Renal pelvis (tissue), 4 donors: Measurements from ENCODE around the gene ASCC3. TPM values are rescaled to one million over a fixed set of nuclear protein-coding genes. Genes with fewer than 3 reads are reported as not detected.

Source experiments
- DNase-seq: peaks from one replicate; pipeline ENCODE4 v3.0.0-alpha.2; 2013
- polyA plus RNA-seq, 3 donors: library from polyadenylated mRNA; unstranded; fragments of 120-200 nt; gene quantifications; one replicate each; pipeline ENCODE4 v1.2.1, GENCODE V29; 2013; ENCODE audit not compliant: insufficient read length in 3 of 3

ASCC3 gene
- polyA plus RNA-seq, 3 donors, result 18.9 to 22.9 (median 20.4) TPM

GRCh38 chr6:100504786-100505737 is 376.1 kb downstream of the ASCC3 start:
- no peak for DNase-seq

GRCh38 chr6:100503043-100503705 is 378.0 kb downstream of the ASCC3 start:
- no peak for DNase-seq

- no peak for DNase-seq
Measured at GRCh38 chr6:100493206-100493888, 387.8 kb downstream of the ASCC3 start.

- DNase-seq, result no peak
Measured at GRCh38 chr6:100491952-100492670, 389.0 kb downstream of the ASCC3 start.

- no peak for DNase-seq
Measured at GRCh38 chr6:100490065-100490464, 391.1 kb downstream of the ASCC3 start.

- no peak for DNase-seq
Measured at GRCh38 chr6:100488244-100488643, 392.9 kb downstream of the ASCC3 start.

- DNase-seq, result no peak
Measured at GRCh38 chr6:100487638-100488037, 393.5 kb downstream of the ASCC3 start.

GRCh38 chr6:100485268-100485667 is 395.9 kb downstream of the ASCC3 start:
- no peak for DNase-seq

- DNase-seq, result no peak
Measured at GRCh38 chr6:100484474-100484873, 396.7 kb downstream of the ASCC3 start.

- no peak for DNase-seq
Measured at GRCh38 chr6:100482698-100483097, 398.4 kb downstream of the ASCC3 start.

GRCh38 chr6:100479179-100480035 is 401.7 kb downstream of the ASCC3 start:
- peak; percentile 21 for DNase-seq

GRCh38 chr6:100475554-100476320 is 405.4 kb downstream of the ASCC3 start:
- no peak for DNase-seq

- DNase-seq, result no peak
Measured at GRCh38 chr6:100473182-100473581, 407.9 kb downstream of the ASCC3 start.

- no peak for DNase-seq
Measured at GRCh38 chr6:100472674-100473073, 408.5 kb downstream of the ASCC3 start.

- no peak for DNase-seq
Measured at GRCh38 chr6:100470422-100471120, 410.6 kb downstream of the ASCC3 start.

GRCh38 chr6:100469101-100469859 is 411.8 kb downstream of the ASCC3 start:
- DNase-seq, result no peak

- no peak for DNase-seq
Measured at GRCh38 chr6:100468016-100468622, 413.0 kb downstream of the ASCC3 start.
